NCI-H226 (cell line): Measurements from ENCODE around the gene TBCD.

ENCODE experiments used
- DNase-seq: peaks from one replicate; pipeline ENCODE4 v3.0.0-alpha.2; 2015

Gene TBCD

GRCh38 chr17:82812058-82812457, 60.2 kb downstream of the TBCD start:
- DNase-seq: no peak

GRCh38 chr17:82812601-82813000, 60.7 kb downstream of the TBCD start:
- DNase-seq: no peak

- DNase-seq: no peak
These were observed 61.6 kb downstream of the TBCD start for GRCh38 chr17:82813299-82814051.

GRCh38 chr17:82814834-82815233, 63.0 kb downstream of the TBCD start:
- no peak for DNase-seq

- no peak for DNase-seq
These were observed 63.5 kb downstream of the TBCD start for GRCh38 chr17:82815354-82815753.

GRCh38 chr17:82815790-82816305, 64.0 kb downstream of the TBCD start:
- no peak for DNase-seq

GRCh38 chr17:82816358-82816757, 64.5 kb downstream of the TBCD start:
- no peak for DNase-seq

GRCh38 chr17:82817947-82818346, 66.1 kb downstream of the TBCD start:
- DNase-seq: no peak

- DNase-seq: no peak
These were observed 68.7 kb downstream of the TBCD start for GRCh38 chr17:82820278-82821251.

- no peak for DNase-seq
These were observed 69.7 kb downstream of the TBCD start for GRCh38 chr17:82821554-82821953.

- DNase-seq: no peak
These were observed 70.4 kb downstream of the TBCD start for GRCh38 chr17:82822281-82822680.

- DNase-seq: no peak
These were observed 71.1 kb downstream of the TBCD start for GRCh38 chr17:82823004-82823403.

- no peak for DNase-seq
These were observed 73.8 kb downstream of the TBCD start for GRCh38 chr17:82825540-82826124.

GRCh38 chr17:82826211-82826610, 74.3 kb downstream of the TBCD start:
- DNase-seq: no peak

GRCh38 chr17:82826956-82827355, 75.1 kb downstream of the TBCD start:
- DNase-seq: no peak

GRCh38 chr17:82828875-82829487, 77.1 kb downstream of the TBCD start:
- DNase-seq: no peak

GRCh38 chr17:82830249-82830661, 78.4 kb downstream of the TBCD start:
- no peak for DNase-seq

- no peak for DNase-seq
These were observed 79.4 kb downstream of the TBCD start for GRCh38 chr17:82831041-82831817.

GRCh38 chr17:82831818-82832200, 79.9 kb downstream of the TBCD start:
- no peak for DNase-seq

GRCh38 chr17:82832411-82832810, 80.5 kb downstream of the TBCD start:
- DNase-seq: no peak

GRCh38 chr17:82832881-82833475, 81.1 kb downstream of the TBCD start:
- no peak for DNase-seq

- no peak for DNase-seq
These were observed 83.3 kb downstream of the TBCD start for GRCh38 chr17:82835122-82835521.
